Colon (tissue), 2 donors: ENCODE data around the gene ITCH.
"Not testable (repeated sequence)": the region's sequence is repeated elsewhere in the genome, so short reads cannot be mapped to it uniquely, and the experiment has no call there.

Experiments
- FAIRE-seq: peaks from 2 replicates; lab custom pipeline; 2012; peaks lifted over from hg19 to GRCh38; lab: Jason Lieb, UNC
- donor health status: control.
- donor health status: control.

Gene ITCH

GRCh38 chr20:34363062-34363464 lies at the start of gene ITCH:
Gene ITCH, plus strand, starts transcription at chr20:34363273. Its CDS starts 30,539 bp downstream, at chr20:34393812.
- no peak for FAIRE-seq

DNA sequence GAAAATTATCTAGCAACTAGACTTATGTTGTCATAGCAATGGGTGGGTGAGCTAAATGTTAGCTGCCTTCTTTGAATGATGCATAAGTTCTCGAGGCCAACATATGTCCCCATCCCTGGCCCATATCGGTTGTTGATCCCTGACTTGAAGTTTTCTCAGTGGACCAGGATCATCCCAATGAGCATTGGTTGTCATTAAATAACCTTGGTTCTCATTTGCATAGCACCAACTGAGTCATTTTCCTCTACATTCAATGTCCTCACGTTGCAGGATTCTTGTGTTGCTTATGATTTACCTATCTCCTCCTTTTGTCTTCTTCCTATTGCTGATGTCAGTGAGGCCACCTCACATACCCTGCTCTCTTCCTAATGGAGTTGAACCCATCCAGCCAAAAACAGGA lies 47.8 kb upstream of the ITCH start:
- FAIRE-seq = no peak

GRCh38 chr20:34316196-34316814 lies 46.8 kb upstream of the ITCH start:
- no peak for FAIRE-seq

GRCh38 chr20:34318609-34319443 lies 44.2 kb upstream of the ITCH start:
- no peak for FAIRE-seq

DNA sequence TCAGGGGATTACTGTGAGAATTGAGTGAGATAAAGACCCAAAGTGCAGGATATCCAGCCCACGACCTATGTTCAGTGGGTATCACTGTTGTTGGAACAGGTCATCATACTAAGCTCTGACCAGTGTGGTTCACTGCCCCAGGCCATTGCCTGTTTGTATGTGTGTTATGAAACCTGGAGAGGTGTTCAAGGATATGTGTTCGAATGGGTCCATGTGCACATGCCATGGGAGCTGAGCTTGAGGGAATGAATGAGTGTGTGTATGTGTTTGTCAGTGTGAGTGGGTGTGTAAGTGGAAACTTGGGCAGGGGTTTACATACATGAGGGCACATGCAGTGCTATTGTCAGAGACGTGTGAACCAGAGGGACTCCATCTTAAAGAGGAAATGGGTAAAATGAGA lies 42.2 kb upstream of the ITCH start:
- no peak for FAIRE-seq

DNA sequence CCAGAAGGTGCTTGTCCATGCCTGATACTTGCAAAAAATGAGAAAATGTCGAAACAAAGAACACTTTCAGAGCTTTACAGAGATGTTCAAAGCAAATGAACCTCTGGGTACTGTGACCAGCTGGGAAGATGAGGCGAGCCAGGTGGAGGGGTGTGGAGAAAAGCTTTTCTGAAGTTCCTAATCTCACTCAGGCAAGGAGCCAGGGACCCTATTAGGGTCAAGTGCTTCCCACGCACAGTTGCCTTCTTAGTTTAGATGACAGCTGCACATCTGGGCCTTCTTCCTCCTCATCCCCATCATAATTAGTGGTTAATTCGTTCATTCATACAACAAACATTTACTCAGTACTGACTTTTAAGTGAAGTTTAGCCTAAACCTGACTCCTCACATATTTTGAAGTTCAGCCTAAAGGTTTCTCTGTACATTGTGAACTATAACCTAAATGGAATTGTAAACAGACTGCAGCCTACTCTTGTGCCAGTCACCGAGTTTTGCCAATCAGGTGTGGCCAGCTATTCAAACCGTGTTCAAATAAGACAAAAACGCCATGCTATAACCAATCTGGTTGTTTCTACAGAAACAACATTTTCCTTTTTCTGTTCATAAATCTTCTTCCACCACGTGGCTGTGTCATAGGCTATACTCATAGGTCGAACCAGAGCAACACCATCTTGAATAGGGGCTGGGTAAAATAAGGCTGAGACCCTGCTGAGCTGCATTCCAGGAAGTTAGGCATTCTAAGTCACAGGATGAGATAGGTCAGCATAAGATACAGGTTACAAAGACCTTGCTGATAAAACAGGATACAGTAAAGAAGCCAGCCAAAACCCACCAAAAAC lies 40.6 kb upstream of the ITCH start:
- FAIRE-seq = no peak

DNA sequence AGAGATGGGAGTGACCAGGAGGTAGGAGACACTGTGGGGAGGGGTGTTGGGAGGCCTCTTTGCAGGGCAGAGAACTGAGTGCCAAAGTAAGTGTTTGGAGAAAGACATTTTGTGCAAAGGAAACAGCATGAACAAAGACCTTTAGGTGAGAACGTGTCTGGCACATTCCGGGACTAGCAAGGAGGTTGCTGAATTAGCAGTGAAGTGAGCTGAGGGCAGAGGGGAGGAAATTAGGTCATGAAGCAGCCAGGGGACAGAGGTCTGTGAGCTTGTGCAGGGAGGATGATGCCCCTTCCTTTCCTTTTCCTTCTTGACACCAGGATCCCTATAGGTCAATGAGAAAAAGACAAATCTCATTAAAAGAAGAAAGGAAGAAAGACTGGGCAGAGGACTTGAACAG lies 38.5 kb upstream of the ITCH start:
- no peak for FAIRE-seq

DNA sequence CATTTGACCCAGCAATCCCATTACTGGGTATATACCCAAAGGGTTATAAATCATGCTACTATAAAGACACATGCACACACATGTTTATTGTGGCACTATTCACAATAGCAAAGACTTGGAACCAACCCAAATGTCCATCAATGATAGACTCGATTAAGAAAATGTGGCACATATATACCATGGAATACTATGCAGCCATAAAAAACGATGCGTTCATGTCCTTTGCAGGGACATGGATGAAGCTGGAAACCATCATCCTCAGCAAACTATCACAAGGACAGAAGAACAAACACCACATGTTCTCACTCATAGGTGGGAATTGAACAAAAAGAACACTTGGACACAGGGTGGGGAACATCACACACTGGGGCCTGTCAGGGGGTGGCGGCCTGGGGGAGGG lies 34.9 kb upstream of the ITCH start:
- FAIRE-seq = not testable (repeated sequence)

- FAIRE-seq = no peak
These were observed 34.0 kb upstream of the ITCH start for GRCh38 chr20:34328928-34329677.

- not testable (repeated sequence) for FAIRE-seq
These were observed 32.1 kb upstream of the ITCH start for GRCh38 chr20:34330861-34331544.

- no peak for FAIRE-seq
These were observed 31.2 kb upstream of the ITCH start for GRCh38 chr20:34331838-34332237.

DNA sequence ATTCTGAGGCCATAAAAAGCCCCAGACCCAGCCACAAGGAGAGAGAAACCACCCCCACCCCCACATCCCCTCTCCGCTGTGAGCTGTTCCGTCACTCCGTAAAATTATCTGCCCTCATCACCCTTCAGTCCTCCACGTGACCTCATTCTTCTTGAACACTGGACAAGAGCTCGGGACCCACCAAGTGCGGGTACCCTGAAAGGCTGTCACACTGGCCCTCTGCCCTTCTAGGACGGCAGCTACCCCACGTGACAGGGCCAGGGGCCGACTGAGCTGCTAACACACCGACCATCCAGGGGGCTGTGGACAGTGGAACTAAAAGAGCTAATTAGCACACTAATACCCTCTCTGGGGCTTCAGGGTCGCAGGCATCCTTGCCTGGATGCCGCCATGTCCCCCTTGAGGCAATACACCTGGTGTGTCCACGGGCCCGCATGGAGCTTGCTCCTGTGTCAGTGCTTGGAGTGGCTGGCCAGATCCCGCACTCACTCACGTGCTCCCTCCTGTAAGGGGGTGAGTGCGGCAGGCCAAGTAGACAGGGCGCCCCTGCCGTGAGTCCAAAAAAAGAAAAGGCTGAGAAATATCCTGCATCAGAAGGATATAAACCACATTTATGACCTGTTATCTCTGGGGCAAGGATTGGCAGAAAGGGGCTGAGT lies 30.7 kb upstream of the ITCH start:
- no peak for FAIRE-seq

DNA sequence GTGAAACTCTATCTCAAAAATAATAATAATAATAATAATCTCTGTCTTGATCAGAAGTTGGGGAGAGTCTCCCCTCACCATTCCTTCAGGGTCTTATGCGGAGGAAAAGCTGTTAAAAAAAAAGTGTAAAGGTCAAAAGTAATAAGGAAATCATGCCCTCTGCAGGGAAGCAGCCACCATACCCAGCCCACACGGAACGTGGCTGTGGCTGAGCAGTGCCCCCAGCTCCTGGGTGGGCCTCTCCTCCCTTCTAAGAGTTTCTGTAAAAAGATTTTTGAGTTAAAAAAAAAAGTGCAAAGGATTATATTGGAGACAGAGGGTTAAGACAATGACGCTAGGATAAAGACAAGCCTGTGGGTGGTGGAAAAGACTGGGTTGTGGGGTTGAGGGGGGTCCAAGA lies 29.3 kb upstream of the ITCH start:
- FAIRE-seq = no peak

DNA sequence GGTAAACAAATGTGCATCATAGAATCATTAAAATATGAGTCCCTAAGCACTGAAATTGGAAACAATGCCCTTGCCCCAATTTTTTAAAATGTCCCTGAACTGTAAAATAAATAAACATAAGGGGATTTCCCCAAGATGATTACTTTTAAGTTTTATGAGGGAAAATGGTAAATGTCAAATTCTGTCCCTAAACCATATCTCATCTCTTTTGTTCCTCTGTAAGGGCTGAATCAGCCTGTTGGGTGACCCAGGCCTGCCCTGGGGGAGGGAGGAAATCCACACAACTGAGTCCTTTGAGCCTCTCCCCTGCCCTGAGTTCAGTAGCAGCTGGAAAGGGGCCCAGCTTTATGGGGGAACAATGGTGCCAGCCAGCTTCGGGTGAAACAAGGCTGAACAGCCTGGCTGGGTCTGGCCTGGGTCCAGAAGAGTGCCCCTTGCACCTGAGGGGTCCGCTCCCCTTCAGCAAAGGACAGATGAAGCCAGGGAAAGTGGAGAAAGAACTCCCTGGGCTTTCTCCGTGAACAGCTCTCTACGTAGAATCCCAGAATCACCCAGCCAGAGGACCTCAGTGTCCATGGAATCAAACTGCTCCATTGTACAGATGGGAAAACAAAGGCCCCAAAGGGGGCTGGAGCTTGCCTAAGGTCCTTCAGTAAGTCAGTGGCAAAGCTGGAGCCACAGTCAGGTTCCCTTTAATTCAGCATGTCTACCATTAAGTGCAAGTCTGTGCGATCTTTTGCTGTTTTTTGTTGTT lies 28.2 kb upstream of the ITCH start:
- FAIRE-seq = no peak

DNA sequence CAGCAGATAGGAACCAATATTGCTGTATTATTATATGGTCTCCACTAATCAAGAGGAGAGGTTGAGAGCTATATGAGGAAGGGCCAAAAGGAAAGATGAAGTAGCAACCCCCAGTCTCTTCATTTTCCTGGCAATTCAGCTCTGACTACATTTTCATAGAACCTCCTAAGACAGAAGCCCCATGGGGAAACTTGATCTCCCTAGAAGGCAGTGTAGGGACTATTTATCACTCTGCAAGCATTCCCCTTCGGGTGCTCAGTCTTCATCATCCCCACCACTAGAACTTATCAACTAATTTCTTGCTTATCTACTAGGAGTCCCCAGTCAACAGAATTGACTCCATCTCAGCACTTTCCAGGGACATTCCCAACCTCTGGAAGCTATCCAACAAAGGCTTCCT lies 25.5 kb upstream of the ITCH start:
- FAIRE-seq = no peak

- no peak for FAIRE-seq
These were observed 24.9 kb upstream of the ITCH start for GRCh38 chr20:34337982-34338726.

GRCh38 chr20:34340726-34341125 lies 22.3 kb upstream of the ITCH start:
- not testable (repeated sequence) for FAIRE-seq

GRCh38 chr20:34341199-34341598 lies 21.9 kb upstream of the ITCH start:
- not testable (repeated sequence) for FAIRE-seq

DNA sequence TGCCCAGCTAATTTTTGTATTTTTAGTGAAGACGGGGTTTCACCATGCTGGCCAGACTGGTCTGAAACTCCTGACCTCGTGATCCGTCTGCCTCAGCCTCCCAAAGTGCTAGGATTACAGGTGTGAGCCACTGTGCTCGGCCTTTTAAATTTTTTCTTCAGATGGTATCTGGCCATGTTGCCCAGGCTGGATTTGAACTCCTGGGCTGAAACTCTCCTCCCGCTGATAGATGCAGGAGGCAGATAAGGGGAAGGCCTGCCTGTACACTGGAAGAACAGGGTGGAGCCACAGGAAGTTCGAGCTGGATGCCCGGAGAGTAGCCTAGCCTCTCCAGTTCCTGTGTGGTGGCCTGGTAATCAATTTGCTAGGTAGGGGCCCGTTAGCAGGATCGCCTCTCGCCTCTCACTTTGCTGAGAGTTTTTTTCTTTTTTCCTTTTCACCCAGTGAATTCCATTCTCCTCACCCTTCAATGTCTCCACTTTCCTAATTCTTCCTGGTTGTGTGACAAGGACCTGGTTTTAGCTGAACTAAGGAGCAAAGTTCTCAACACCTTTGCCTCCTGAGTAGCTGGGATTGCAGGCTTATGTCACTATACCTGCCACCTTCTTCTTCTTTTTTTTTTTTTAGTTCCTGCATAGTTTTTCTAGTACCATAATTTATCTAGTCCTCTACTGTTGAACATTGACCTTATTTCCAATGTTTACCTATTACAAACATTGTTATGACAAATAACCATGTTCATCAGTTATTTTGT lies 19.4 kb upstream of the ITCH start:
- no peak for FAIRE-seq
